Osteocyte (in vitro differentiated cells): ENCODE measurements around the gene RTEL1. TPM values are rescaled to one million over a fixed set of nuclear protein-coding genes. Genes with fewer than 3 reads are reported as not detected.

ENCODE experiments used
- DNase-seq: peaks from one replicate; pipeline ENCODE4 v3.0.0; 2021; ENCODE audit warnings: mixed read lengths; ENCODE audit not compliant: unreplicated experiment; ENCODE audit errors: extremely low spot score
- H3K27ac Mint-ChIP-seq: one replicate; pipeline ENCODE4 v1.8.0; 2021; ENCODE audit warnings: mild to moderate bottlenecking, mixed read lengths; ENCODE audit not compliant: unreplicated experiment
- H3K27me3 Mint-ChIP-seq: one replicate; pipeline ENCODE4 v1.8.0; 2021; ENCODE audit warnings: mixed read lengths; ENCODE audit not compliant: unreplicated experiment
- H3K36me3 Mint-ChIP-seq: one replicate; pipeline ENCODE4 v1.8.0; 2021; ENCODE audit warnings: mixed read lengths; ENCODE audit not compliant: unreplicated experiment
- H3K4me1 Mint-ChIP-seq: one replicate; pipeline ENCODE4 v1.8.0; 2021; ENCODE audit warnings: mixed read lengths; ENCODE audit not compliant: unreplicated experiment
- H3K4me3 Mint-ChIP-seq: one replicate; pipeline ENCODE4 v1.8.0; 2021; ENCODE audit warnings: mild to moderate bottlenecking, moderate library complexity, mixed read lengths; ENCODE audit not compliant: unreplicated experiment
- H3K9me3 Mint-ChIP-seq: one replicate; pipeline ENCODE4 v1.8.0; 2021; ENCODE audit warnings: mixed read lengths; ENCODE audit not compliant: unreplicated experiment
- CTCF ChIP-seq: fragments of 200-600 bp; sonication (generic); IDR thresholded peaks from 2 replicates; pipeline ENCODE4 v1.5.0; 2021; ENCODE audit warnings: antibody characterized with exemption, mild to moderate bottlenecking, moderate library complexity
- total RNA-seq: library from RNA; stranded (reverse); gene quantifications from 2 replicates; pipeline ENCODE4 v1.2.1, GENCODE V29; 2021

RTEL1 gene
- total RNA-seq, 1 donor from 2014 or later, result 34.1 TPM

GRCh38 chr20:63705232-63706026, 47.3 kb downstream of the RTEL1 start:
- Mint-ChIP-seq H3K27ac (peak overlapping the region; percentile 34), H3K27me3 (no peaks in the 10 kb centered on the region), H3K9me3 (no peaks in the 10 kb centered on the region), H3K4me1 (peaks cover 22% of the 10 kb centered on the region), H3K4me3 (peak overlapping the region; percentile 18), H3K36me3 (peaks cover 13% of the 10 kb centered on the region)
- TF ChIP-seq CTCF, result no peak
- no peak for DNase-seq

- peak overlapping the region; percentile 81 for H3K4me3 Mint-ChIP-seq
- TF ChIP-seq CTCF, result no peak
- H3K4me1 Mint-ChIP-seq, result peaks cover 25% of the 10 kb centered on the region
- peaks cover 20% of the 10 kb centered on the region for H3K36me3 Mint-ChIP-seq
- DNase-seq, result no peak
- no peaks in the 10 kb centered on the region for H3K27me3 Mint-ChIP-seq
- H3K27ac Mint-ChIP-seq, result peak overlapping the region; percentile 61
- H3K9me3 Mint-ChIP-seq, result no peaks in the 10 kb centered on the region
Measured at GRCh38 chr20:63706027-63706695, 48.0 kb downstream of the RTEL1 start.

- Mint-ChIP-seq H3K27me3 (no peaks in the 10 kb centered on the region), H3K36me3 (peaks cover 25% of the 10 kb centered on the region), H3K4me1 (peaks cover 25% of the 10 kb centered on the region), H3K4me3 (peak overlapping the region; percentile 81), H3K9me3 (no peaks in the 10 kb centered on the region), H3K27ac (peak overlapping the region; percentile 61)
- peak; percentile 38 for TF ChIP-seq CTCF
- peak; percentile 84 for DNase-seq
Measured at GRCh38 chr20:63706852-63707557, 48.9 kb downstream of the RTEL1 start.

- Mint-ChIP-seq H3K4me3 (peak within 1 kb of the TSS; percentile 81), H3K36me3 (peaks cover 31% of the 10 kb centered on the region), H3K4me1 (peaks cover 25% of the 10 kb centered on the region), H3K27me3 (no peaks in the 10 kb centered on the region), H3K9me3 (peaks cover 5% of the 10 kb centered on the region), H3K27ac (peak within 1 kb of the TSS; percentile 63)
- no peak for TF ChIP-seq CTCF
- DNase-seq, result peak; percentile 91
Measured at GRCh38 chr20:63707558-63708300, 49.6 kb downstream of the RTEL1 start, which contains the start of the genes ARFRP1 and ZGPAT. Gene ARFRP1 (minus strand): TSS chr20:63707976. CDS start chr20:63707091, 885 bp downstream. Gene ZGPAT (plus strand): TSS chr20:63708039. CDS start chr20:63708581, 542 bp downstream.
